Endothelial cell of umbilical vein (primary cell): ENCODE measurements around the gene CBX4. TPM values are rescaled to one million over a fixed set of nuclear protein-coding genes. Genes with fewer than 3 reads are reported as not detected.
A peak's percentile ranks its signal among the peaks of the same experiment; 100 is the strongest.

Source experiments
- BruUV-seq: library from RNA; stranded (reverse); fragments of 400-500 nt; replicated peaks from 2 replicates; lab custom pipeline; 2021; lab: Mats Ljungman, UMichigan
- CTCF ChIA-PET: fragments of 300-600, 350-600 bp; sonication (Branson Sonifier 250); formaldehyde crosslinking; loops from one replicate; lab custom pipeline; 2021; ENCODE audit warnings: antibody characterized with exemption, inconsistent platforms; lab: Charles Lee
- POLR2A ChIA-PET: fragments of 300-600, 350-600 bp; sonication (Branson Sonifier 250); formaldehyde crosslinking; loops from one replicate; lab custom pipeline; 2021; ENCODE audit warnings: antibody characterized with exemption, inconsistent platforms; lab: Charles Lee
- DNase-seq: peaks from one replicate; pipeline ENCODE4 v3.0.0-alpha.2; 2011; ENCODE audit warnings: low read depth, low spot score
- FAIRE-seq: peaks from 2 replicates; lab custom pipeline; 2011; peaks lifted over from hg19 to GRCh38; lab: Jason Lieb, UNC
- H2AFZ ChIP-seq: 2 replicates; pipeline ENCODE4 v1.6.0; 2012; ENCODE audit warnings: low read depth, low read length, control low read depth, inconsistent platforms
- H3K27ac ChIP-seq: 2 replicates; pipeline ENCODE4 v1.5.1; 2011; ENCODE audit warnings: low read depth, mild to moderate bottlenecking, control low read depth, low read length, moderate library complexity; ENCODE audit not compliant: insufficient read depth
- H3K27me3 ChIP-seq, 2 experiments: 2 replicates each; pipeline versions ENCODE4 v1.6.0 to v1.6.1; 2011; ENCODE audit warnings: low read length in 2 of 2, mixed read lengths in 1 of 2; ENCODE audit not compliant: control insufficient read depth in 2 of 2, insufficient read depth in 2 of 2
- H3K36me3 ChIP-seq, 2 experiments: 2 replicates in 1 of 2; 3 replicates in 1 of 2; pipeline ENCODE4 v1.5.1; 2011; ENCODE audit warnings: low read length in 2 of 2, mild to moderate bottlenecking in 1 of 2, moderate library complexity in 1 of 2; ENCODE audit not compliant: control insufficient read depth in 2 of 2, insufficient read depth in 2 of 2; ENCODE audit errors: extremely low read depth in 1 of 2
- H3K4me1 ChIP-seq: 3 replicates; pipeline ENCODE4 v1.5.1; 2011; ENCODE audit warnings: mild to moderate bottlenecking, low read length; ENCODE audit not compliant: control insufficient read depth, insufficient read depth; ENCODE audit errors: extremely low read depth
- H3K4me2 ChIP-seq: 2 replicates; pipeline ENCODE4 v1.6.1; 2011; ENCODE audit warnings: low read length, control low read depth, mixed read lengths; ENCODE audit not compliant: insufficient read depth
- H3K4me3 ChIP-seq, 3 experiments: fragments of 200-600 bp in 1 of 3; sonication (generic), shearing (Covaris generic) in 1 of 3; replicated peaks in 1 of 3; 2 replicates each; pipeline ENCODE4 v1.5.1; 2011 to 2016; ENCODE audit warnings: control low read depth in 3 of 3, low read length in 3 of 3, mild to moderate bottlenecking in 2 of 3, inconsistent platforms in 1 of 3, low read depth in 1 of 3, moderate library complexity in 1 of 3; ENCODE audit not compliant: insufficient read depth in 1 of 3
- H3K79me2 ChIP-seq: 2 replicates; pipeline ENCODE4 v1.6.0; 2012; ENCODE audit warnings: low read length, inconsistent platforms; ENCODE audit not compliant: control insufficient read depth, insufficient read depth
- H3K9ac ChIP-seq: replicated peaks from 2 replicates; pipeline ENCODE3; 2011; ENCODE audit warnings: low read length, control low read depth; ENCODE audit not compliant: insufficient read depth; ENCODE audit errors: extremely low read depth
- H3K9me1 ChIP-seq: replicated peaks from 3 replicates; pipeline ENCODE4 v1.6.0; 2011; ENCODE audit warnings: mild to moderate bottlenecking, low read length; ENCODE audit not compliant: control insufficient read depth, insufficient read depth; ENCODE audit errors: extremely low read depth
- H3K9me3 ChIP-seq: replicated peaks from 2 replicates; pipeline ENCODE4 v1.5.1; 2012; ENCODE audit warnings: low read length, inconsistent platforms; ENCODE audit not compliant: control insufficient read depth, insufficient read depth
- H4K20me1 ChIP-seq: replicated peaks from 2 replicates; pipeline ENCODE3; 2011; ENCODE audit warnings: mild to moderate bottlenecking, low read length; ENCODE audit not compliant: control insufficient read depth, insufficient read depth; ENCODE audit errors: extremely low read depth
- EZH2 ChIP-seq: IDR thresholded peaks from 2 replicates; pipeline ENCODE4 v1.6.1; 2012; ENCODE audit warnings: borderline replicate concordance, low read depth, mild to moderate bottlenecking, moderate library complexity, low read length, inconsistent platforms; ENCODE audit not compliant: severe bottlenecking
- FOS ChIP-seq: IDR thresholded peaks from 2 replicates; pipeline ENCODE4 v1.6.1; 2011; ENCODE audit warnings: mild to moderate bottlenecking, low read length, moderate library complexity, borderline replicate concordance; ENCODE audit not compliant: insufficient read depth
- JUN ChIP-seq: IDR thresholded peaks from 2 replicates; pipeline ENCODE4 v1.6.1; 2011; ENCODE audit warnings: borderline replicate concordance, low read depth; ENCODE audit not compliant: insufficient read length, insufficient read depth
- MAX ChIP-seq: IDR thresholded peaks from 2 replicates; pipeline ENCODE4 v1.6.1; 2011; ENCODE audit not compliant: insufficient read depth, insufficient read length
- MYC ChIP-seq: IDR thresholded peaks from one replicate; pipeline ENCODE4 v1.6.1; 2011; ENCODE audit warnings: mild to moderate bottlenecking, low read depth, low read length
- POLR2AphosphoS5 ChIP-seq: IDR thresholded peaks from 2 replicates; pipeline ENCODE4 v1.6.1; 2012; ENCODE audit warnings: low read depth, mild to moderate bottlenecking, control low read depth, low read length, moderate library complexity; ENCODE audit not compliant: insufficient read depth
- dilution Hi-C: fragments of 300-500 bp; cut with MboI; formaldehyde crosslinking; loops from one replicate; pipeline ENCODE4 v1.15.0; 2019; ENCODE audit warnings: low sequenced_read_pairs; ENCODE audit not compliant: extremely low pct_ligation_motif_present
- intact Hi-C: fragments of 100-400 bp; cut with micrococcal nuclease; formaldehyde crosslinking; loops from one replicate; pipeline ENCODE4 v1.10.0; 2022
- polyA plus RNA-seq, 4 experiments: library from polyadenylated mRNA; depleted of rRNA in 3 of 4; stranded (reverse) in 3 of 4; unstranded in 1 of 4; fragments of >200 nt; gene quantifications; 2 replicates each; pipeline versions ENCODE4 v1.2.1 to v1.2.3, GENCODE V29; 2011 to 2012; ENCODE audit warnings: missing spikeins in 1 of 4
- total RNA-seq: library from RNA; stranded (reverse); gene quantifications from 2 replicates; pipeline ENCODE4 v1.2.3, GENCODE V29; 2021

Gene CBX4
- total and polyA plus RNA-seq, 2 donors (not counting 3 experiments of a cell fraction or from before 2014, with no cell fraction given): 7.0 to 12.3 TPM

- Histone ChIP-seq H3K4me1 (peaks cover 14% of the 10 kb centered on the region), H3K4me2 (no peak overlapping the region), H3K9me1 (no peaks in the 10 kb centered on the region), H3K79me2 (no peaks in the 10 kb centered on the region), H3K36me3 (no peaks in the 10 kb centered on the region), H4K20me1 (no peaks in the 10 kb centered on the region), H3K9ac (no peak overlapping the region), H3K9me3 (no peaks in the 10 kb centered on the region), H2AFZ (no peak overlapping the region), H3K27me3 (peaks cover 0 to 2% of the 10 kb centered on the region in 2 experiments), H3K4me3 (no peak overlapping the region), H3K27ac (no peak overlapping the region)
- DNase-seq (no peak), FAIRE-seq (no peak)
- no TSS peak for BruUV-seq
- intact Hi-C loops: no loop called here
- CTCF ChIA-PET: no interaction called here
- POLR2A ChIA-PET: no interaction called here
- dilution Hi-C loops: no loop called here
- no peak for TF ChIP-seq EZH2
- TF ChIP-seq MYC: no peak
- TF ChIP-seq POLR2AphosphoS5: no peak
- TF ChIP-seq FOS: no peak
- no peak for TF ChIP-seq MAX
- TF ChIP-seq JUN: no peak
Observed at GRCh38 chr17:79826841-79827578, 12.2 kb downstream of the CBX4 start.

GRCh38 chr17:79826204-79826680 lies 13.0 kb downstream of the CBX4 start:
- FAIRE-seq (peak; percentile 21), DNase-seq (no peak)
- Histone ChIP-seq H3K4me1 (peaks cover 14% of the 10 kb centered on the region), H3K4me2 (no peak overlapping the region), H2AFZ (no peak overlapping the region), H3K4me3 (no peak overlapping the region), H4K20me1 (no peaks in the 10 kb centered on the region), H3K27me3 (peaks cover 0 to 4% of the 10 kb centered on the region in 2 experiments), H3K9me3 (no peaks in the 10 kb centered on the region), H3K9me1 (no peaks in the 10 kb centered on the region), H3K79me2 (no peaks in the 10 kb centered on the region), H3K27ac (no peak overlapping the region), H3K36me3 (no peaks in the 10 kb centered on the region), H3K9ac (no peak overlapping the region)
- ChIA-PET POLR2A (no interaction called here), CTCF (interaction anchor here (1.1 to 2.0 kb wide), 2 partner anchors 9 to 13 kb away, joined by 6 to 9 read pairs; partner anchors contain the start of gene CBX4)
- dilution Hi-C loops: no loop called here
- intact Hi-C loops: no loop called here
- no peak for TF ChIP-seq MYC
- no TSS peak for BruUV-seq
